GM23338 (cell line): ENCODE results near the gene EPHB2. TPM values are rescaled to one million over a fixed set of nuclear protein-coding genes. Genes with fewer than 3 reads are reported as not detected.

Source experiments
- ATAC-seq: fragments of 200-7000 bp; cut with Tn5 transposase; 3 replicates; pipeline ENCODE4 v1.9.1; 2020
- DNase-seq: peaks from one replicate; pipeline ENCODE4 v3.0.0-alpha.2; 2015; ENCODE audit warnings: low spot score
- H2AFZ ChIP-seq: fragments of 200-600 bp; sonication (generic); 2 replicates; pipeline ENCODE4 v1.8.0; 2016; ENCODE audit warnings: antibody characterized with exemption, mild to moderate bottlenecking, moderate library complexity
- H3F3A ChIP-seq: fragments of 200-600 bp; sonication (generic); replicated peaks from 2 replicates; pipeline ENCODE4 v1.8.0; 2017; ENCODE audit warnings: antibody characterized with exemption, mixed run types, low read depth
- H3K27ac ChIP-seq: fragments of 200-600 bp; sonication (generic); 2 replicates; pipeline ENCODE4 v1.6.1; 2016; ENCODE audit warnings: low read depth
- H3K27me3 ChIP-seq: fragments of 200-600 bp; sonication (generic); 2 replicates; pipeline ENCODE4 v1.8.0; 2016; ENCODE audit warnings: mild to moderate bottlenecking, mixed run types, moderate library complexity; ENCODE audit not compliant: insufficient read depth
- H3K36me3 ChIP-seq: fragments of 200-600 bp; sonication (generic); 2 replicates; pipeline ENCODE4 v1.8.0; 2016; ENCODE audit warnings: mild to moderate bottlenecking; ENCODE audit not compliant: insufficient read depth
- H3K4me1 ChIP-seq: fragments of 200-600 bp; sonication (generic); 2 replicates; pipeline ENCODE4 v1.8.0; 2016; ENCODE audit warnings: mild to moderate bottlenecking, moderate library complexity; ENCODE audit not compliant: insufficient read depth
- H3K4me2 ChIP-seq: fragments of 200-600 bp; sonication (generic); 2 replicates; pipeline ENCODE4 v1.7.1; 2017; ENCODE audit warnings: mixed run types
- H3K4me3 ChIP-seq: fragments of 200-600 bp; sonication (generic); 2 replicates; pipeline ENCODE4 v1.6.1; 2016; ENCODE audit warnings: mixed run types
- H3K79me2 ChIP-seq: fragments of 200-600 bp; sonication (generic); replicated peaks from 2 replicates; pipeline ENCODE4 v1.8.0; 2017; ENCODE audit warnings: mild to moderate bottlenecking; ENCODE audit not compliant: insufficient read depth
- H3K9me2 ChIP-seq: fragments of 200-600 bp; sonication (generic); 2 replicates; pipeline ENCODE4 v1.8.0; 2017; ENCODE audit not compliant: insufficient read depth
- H4K20me1 ChIP-seq: fragments of 200-600 bp; sonication (generic); replicated peaks from 2 replicates; pipeline ENCODE4 v1.8.0; 2017; ENCODE audit warnings: mild to moderate bottlenecking; ENCODE audit not compliant: insufficient read depth
- H3K27ac Mint-ChIP-seq: 2 replicates; pipeline ENCODE4 v1.8.0; 2020; ENCODE audit warnings: inconsistent platforms, mild to moderate bottlenecking, moderate library complexity, mixed read lengths
- H3K27me3 Mint-ChIP-seq: 3 replicates; pipeline ENCODE4 v1.8.0; 2022; ENCODE audit warnings: low read depth, mild to moderate bottlenecking, moderate library complexity, mixed read lengths, inconsistent platforms; ENCODE audit not compliant: insufficient read depth, poor library complexity
- H3K36me3 Mint-ChIP-seq: 3 replicates; pipeline ENCODE4 v1.8.0; 2021; ENCODE audit warnings: low read depth, mild to moderate bottlenecking, inconsistent platforms, moderate library complexity, mixed read lengths
- H3K4me1 Mint-ChIP-seq: 3 replicates; pipeline ENCODE4 v1.8.0; 2020; ENCODE audit warnings: mild to moderate bottlenecking, inconsistent platforms, mixed read lengths
- H3K4me3 Mint-ChIP-seq: 3 replicates; pipeline ENCODE4 v1.8.0; 2021; ENCODE audit warnings: moderate library complexity, mild to moderate bottlenecking, inconsistent platforms, mixed read lengths
- H3K9me3 Mint-ChIP-seq: 3 replicates; pipeline ENCODE4 v1.8.0; 2020; ENCODE audit warnings: moderate library complexity, mild to moderate bottlenecking, inconsistent platforms, mixed read lengths
- CREB1 ChIP-seq: fragments of 250-450 bp; sonication (Bioruptor Pico); IDR thresholded peaks from 2 replicates; pipeline ENCODE4 v1.5.0; 2020; ENCODE audit warnings: low read depth, mild to moderate bottlenecking, moderate library complexity
- EZH2 ChIP-seq: fragments of 200-600 bp; sonication (generic); IDR thresholded peaks from one replicate; pipeline ENCODE4 v1.8.0; 2017; ENCODE audit warnings: antibody characterized with exemption, mild to moderate bottlenecking, low read depth; ENCODE audit not compliant: unreplicated experiment
- EZH2phosphoT487 ChIP-seq: fragments of 200-600 bp; sonication (generic); IDR thresholded peaks from one replicate; pipeline ENCODE4 v1.8.1; 2018; ENCODE audit warnings: antibody characterized with exemption; ENCODE audit not compliant: unreplicated experiment
- JUNB ChIP-seq: IDR thresholded peaks from one replicate; pipeline ENCODE4 v1.6.1; 2016; ENCODE audit warnings: antibody characterized with exemption; ENCODE audit not compliant: unreplicated experiment
- NANOG ChIP-seq: IDR thresholded peaks from 2 replicates; pipeline ENCODE4 v1.6.1; 2016; ENCODE audit warnings: antibody characterized with exemption, borderline replicate concordance
- POLR2AphosphoS5 ChIP-seq: IDR thresholded peaks from 2 replicates; pipeline ENCODE4 v1.6.1; 2016; ENCODE audit warnings: antibody characterized with exemption, low read depth
- ZNF114 ChIP-seq: fragments of 250-450 bp; sonication (Bioruptor Pico); IDR thresholded peaks from 2 replicates; pipeline ENCODE4 v1.5.0; 2020; ENCODE audit warnings: mild to moderate bottlenecking, moderate library complexity
- ZNF331 ChIP-seq: fragments of 250-450 bp; sonication (Bioruptor Pico); IDR thresholded peaks from 2 replicates; pipeline ENCODE4 v1.5.0; 2020; ENCODE audit warnings: low read depth, mild to moderate bottlenecking, moderate library complexity
- polyA plus RNA-seq: library from polyadenylated mRNA; unstranded; fragments of >200 nt; fragmentation: Nextera tagmentation; extraction: Ambion mirVana; gene quantifications from 2 replicates; pipeline ENCODE4 v1.2.1, GENCODE V29; 2016
- total RNA-seq: library from RNA; depleted of rRNA; stranded (reverse); fragments of >200 nt; shearing (Covaris generic); gene quantifications from 2 replicates; pipeline ENCODE4 v1.2.3, GENCODE V29; 2014
- TF ChIP-seq, protein P1 (sequence below): IDR thresholded peaks from one replicate; pipeline ENCODE4 v1.6.1; 2018; ENCODE audit warnings: antibody characterized with exemption; ENCODE audit not compliant: unreplicated experiment
- TF ChIP-seq, protein P2 (sequence below), 2 experiments: fragments of 200-600 bp in 1 of 2; sonication (generic) in 1 of 2; conservative IDR thresholded peaks; 2 replicates each; pipeline versions ENCODE4 v1.5.1 to v1.6.1; 2016 to 2017; ENCODE audit warnings: antibody characterized with exemption in 2 of 2, low read depth in 2 of 2, mild to moderate bottlenecking in 2 of 2, moderate library complexity in 1 of 2
- TF ChIP-seq, protein P3 (sequence below): IDR thresholded peaks from 2 replicates; pipeline ENCODE4 v1.6.1; 2016; ENCODE audit warnings: antibody characterized with exemption

The EPHB2 gene
- total and polyA plus RNA-seq, 2 experiments from 2014 or later = 4.1 to 20.1 TPM

DNA sequence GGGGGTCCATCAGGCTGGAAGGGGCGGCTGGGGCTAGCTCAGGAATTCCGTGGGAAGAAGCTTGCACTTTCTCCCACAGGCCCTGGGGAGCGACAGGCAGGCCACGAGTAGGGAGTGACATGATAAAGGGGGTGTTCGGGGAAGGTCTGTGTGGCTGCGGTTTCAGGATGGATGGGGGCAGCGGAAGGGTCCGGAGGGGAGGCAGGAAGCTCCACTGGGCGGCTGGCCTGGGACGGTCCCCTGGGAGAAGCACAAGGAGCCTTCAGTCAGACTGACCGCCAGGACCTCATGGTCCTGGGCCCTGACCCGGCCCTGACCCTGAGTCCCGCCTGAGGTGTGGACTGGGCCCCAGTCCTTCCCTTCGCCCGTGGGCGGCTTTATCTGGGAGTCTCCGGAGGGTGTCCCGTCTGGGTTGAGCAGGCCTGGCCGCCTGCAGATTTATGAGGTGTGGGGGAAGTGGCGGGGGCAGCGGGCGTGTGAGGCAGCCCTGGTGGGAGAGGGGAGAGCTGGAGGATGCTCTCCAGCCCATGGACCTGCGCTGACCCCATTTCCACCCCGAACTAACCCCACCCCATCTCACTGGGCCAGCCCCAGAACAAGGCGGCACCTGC, 45.6 kb downstream of the EPHB2 start (continued):
- TF ChIP-seq, protein P1, sequence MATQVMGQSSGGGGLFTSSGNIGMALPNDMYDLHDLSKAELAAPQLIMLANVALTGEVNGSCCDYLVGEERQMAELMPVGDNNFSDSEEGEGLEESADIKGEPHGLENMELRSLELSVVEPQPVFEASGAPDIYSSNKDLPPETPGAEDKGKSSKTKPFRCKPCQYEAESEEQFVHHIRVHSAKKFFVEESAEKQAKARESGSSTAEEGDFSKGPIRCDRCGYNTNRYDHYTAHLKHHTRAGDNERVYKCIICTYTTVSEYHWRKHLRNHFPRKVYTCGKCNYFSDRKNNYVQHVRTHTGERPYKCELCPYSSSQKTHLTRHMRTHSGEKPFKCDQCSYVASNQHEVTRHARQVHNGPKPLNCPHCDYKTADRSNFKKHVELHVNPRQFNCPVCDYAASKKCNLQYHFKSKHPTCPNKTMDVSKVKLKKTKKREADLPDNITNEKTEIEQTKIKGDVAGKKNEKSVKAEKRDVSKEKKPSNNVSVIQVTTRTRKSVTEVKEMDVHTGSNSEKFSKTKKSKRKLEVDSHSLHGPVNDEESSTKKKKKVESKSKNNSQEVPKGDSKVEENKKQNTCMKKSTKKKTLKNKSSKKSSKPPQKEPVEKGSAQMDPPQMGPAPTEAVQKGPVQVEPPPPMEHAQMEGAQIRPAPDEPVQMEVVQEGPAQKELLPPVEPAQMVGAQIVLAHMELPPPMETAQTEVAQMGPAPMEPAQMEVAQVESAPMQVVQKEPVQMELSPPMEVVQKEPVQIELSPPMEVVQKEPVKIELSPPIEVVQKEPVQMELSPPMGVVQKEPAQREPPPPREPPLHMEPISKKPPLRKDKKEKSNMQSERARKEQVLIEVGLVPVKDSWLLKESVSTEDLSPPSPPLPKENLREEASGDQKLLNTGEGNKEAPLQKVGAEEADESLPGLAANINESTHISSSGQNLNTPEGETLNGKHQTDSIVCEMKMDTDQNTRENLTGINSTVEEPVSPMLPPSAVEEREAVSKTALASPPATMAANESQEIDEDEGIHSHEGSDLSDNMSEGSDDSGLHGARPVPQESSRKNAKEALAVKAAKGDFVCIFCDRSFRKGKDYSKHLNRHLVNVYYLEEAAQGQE = no peak
- TF ChIP-seq, protein P2, sequence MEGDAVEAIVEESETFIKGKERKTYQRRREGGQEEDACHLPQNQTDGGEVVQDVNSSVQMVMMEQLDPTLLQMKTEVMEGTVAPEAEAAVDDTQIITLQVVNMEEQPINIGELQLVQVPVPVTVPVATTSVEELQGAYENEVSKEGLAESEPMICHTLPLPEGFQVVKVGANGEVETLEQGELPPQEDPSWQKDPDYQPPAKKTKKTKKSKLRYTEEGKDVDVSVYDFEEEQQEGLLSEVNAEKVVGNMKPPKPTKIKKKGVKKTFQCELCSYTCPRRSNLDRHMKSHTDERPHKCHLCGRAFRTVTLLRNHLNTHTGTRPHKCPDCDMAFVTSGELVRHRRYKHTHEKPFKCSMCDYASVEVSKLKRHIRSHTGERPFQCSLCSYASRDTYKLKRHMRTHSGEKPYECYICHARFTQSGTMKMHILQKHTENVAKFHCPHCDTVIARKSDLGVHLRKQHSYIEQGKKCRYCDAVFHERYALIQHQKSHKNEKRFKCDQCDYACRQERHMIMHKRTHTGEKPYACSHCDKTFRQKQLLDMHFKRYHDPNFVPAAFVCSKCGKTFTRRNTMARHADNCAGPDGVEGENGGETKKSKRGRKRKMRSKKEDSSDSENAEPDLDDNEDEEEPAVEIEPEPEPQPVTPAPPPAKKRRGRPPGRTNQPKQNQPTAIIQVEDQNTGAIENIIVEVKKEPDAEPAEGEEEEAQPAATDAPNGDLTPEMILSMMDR (conservative IDR thresholded peaks at IDR 0.05; ENCODE audit: low read depth in 2 of 2) = no peak
- TF ChIP-seq NANOG (no peak), EZH2phosphoT487 (no peak), EZH2 (no peak), CREB1 (CRISPR knock-in tag) (no peak), POLR2AphosphoS5 (no peak), JUNB (no peak)
- TF ChIP-seq, protein P3, sequence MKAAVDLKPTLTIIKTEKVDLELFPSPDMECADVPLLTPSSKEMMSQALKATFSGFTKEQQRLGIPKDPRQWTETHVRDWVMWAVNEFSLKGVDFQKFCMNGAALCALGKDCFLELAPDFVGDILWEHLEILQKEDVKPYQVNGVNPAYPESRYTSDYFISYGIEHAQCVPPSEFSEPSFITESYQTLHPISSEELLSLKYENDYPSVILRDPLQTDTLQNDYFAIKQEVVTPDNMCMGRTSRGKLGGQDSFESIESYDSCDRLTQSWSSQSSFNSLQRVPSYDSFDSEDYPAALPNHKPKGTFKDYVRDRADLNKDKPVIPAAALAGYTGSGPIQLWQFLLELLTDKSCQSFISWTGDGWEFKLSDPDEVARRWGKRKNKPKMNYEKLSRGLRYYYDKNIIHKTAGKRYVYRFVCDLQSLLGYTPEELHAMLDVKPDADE = no peak

DNA sequence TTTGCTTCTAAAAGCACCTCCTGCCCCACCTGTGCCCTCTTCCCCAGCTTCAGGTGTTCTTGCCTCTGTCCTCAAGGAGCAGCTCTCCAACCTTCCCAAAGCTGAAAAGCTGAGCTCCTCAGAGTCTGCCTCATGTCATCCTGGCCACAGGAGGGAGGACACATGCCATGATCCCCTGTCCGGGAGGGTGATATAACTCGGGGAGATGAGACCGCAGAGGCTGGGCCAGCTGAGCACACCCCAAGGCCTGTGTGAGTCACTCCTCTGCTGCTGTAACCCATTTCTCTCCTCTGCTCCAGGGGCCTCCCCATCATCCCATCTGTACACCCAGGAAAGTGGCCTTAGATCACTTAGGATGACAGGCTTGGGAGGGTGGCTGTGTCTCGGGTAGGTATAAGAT, 49.8 kb downstream of the EPHB2 start:
- Histone ChIP-seq H2AFZ (no peak overlapping the region), H3K4me2 (no peak overlapping the region), H4K20me1 (no peaks in the 10 kb centered on the region), H3K27me3 (no peaks in the 10 kb centered on the region), H3K79me2 (no peaks in the 10 kb centered on the region), H3K4me1 (no peaks in the 10 kb centered on the region), H3K9me2 (no peaks in the 10 kb centered on the region), H3F3A (no peaks in the 10 kb centered on the region), H3K36me3 (no peaks in the 10 kb centered on the region), H3K27ac (no peak overlapping the region), H3K4me3 (no peak overlapping the region)
- Mint-ChIP-seq H3K4me3 (no peak overlapping the region), H3K9me3 (no peaks in the 10 kb centered on the region), H3K36me3 (no peaks in the 10 kb centered on the region), H3K27me3 (peaks cover 4% of the 10 kb centered on the region), H3K27ac (no peak overlapping the region), H3K4me1 (peaks cover 4% of the 10 kb centered on the region; the same call in 1 of the 3 replicates)
- ATAC-seq (no peak), DNase-seq (no peak)
- TF ChIP-seq EZH2 = no peak
- TF ChIP-seq, protein P3 = no peak
- no peak for TF ChIP-seq JUNB
- TF ChIP-seq ZNF114 = no peak
- TF ChIP-seq, protein P2 (conservative IDR thresholded peaks at IDR 0.05; ENCODE audit: low read depth in 2 of 2) = no peak
- TF ChIP-seq ZNF331 (CRISPR knock-in tag) = no peak
- TF ChIP-seq, protein P1 = no peak
- no peak for TF ChIP-seq EZH2phosphoT487
